Measurements from ENCODE around the gene IL1A. TPM values are rescaled to one million over a fixed set of nuclear protein-coding genes. Genes with fewer than 3 reads are reported as not detected.

Gene IL1A
- total RNA-seq, 1 experiment from 2014 or later: 0.38 TPM

GRCh38 chr2:112767693-112768330 lies 16.5 kb downstream of the IL1A start:
- H3K36me3 ChIP-seq (replicated peaks; ENCODE audit: control insufficient read depth, insufficient read depth, low read length): no peaks in the 10 kb centered on the region
- DNase-seq: no peak
- no peaks in the 10 kb centered on the region for H3K27me3 ChIP-seq (ENCODE audit: control insufficient read depth, insufficient read depth, low read length)
- H3K4me3 ChIP-seq (ENCODE audit: insufficient read depth, low read depth, low read length): no peak overlapping the region

GRCh38 chr2:112765251-112765650 lies 19.0 kb downstream of the IL1A start:
- DNase-seq: no peak
- Histone ChIP-seq H3K4me3 (ENCODE audit: insufficient read depth, low read depth, low read length) (peak overlapping the region; percentile 91), H3K36me3 (replicated peaks; ENCODE audit: control insufficient read depth, insufficient read depth, low read length) (peaks cover 2% of the 10 kb centered on the region; the same call in 1 of the 2 replicates), H3K27me3 (ENCODE audit: control insufficient read depth, insufficient read depth, low read length) (no peaks in the 10 kb centered on the region)

GRCh38 chr2:112764071-112765044 lies 19.9 kb downstream of the IL1A start, which contains the start of gene CKAP2L:
CKAP2L (minus strand) TSS chr2:112764609; CDS start chr2:112764598, 11 bp downstream.
- peak; percentile 95 for DNase-seq
- H3K4me3 ChIP-seq (ENCODE audit: insufficient read depth, low read depth, low read length): peak within 1 kb of the TSS; percentile 91
- peaks cover 4% of the 10 kb centered on the region for H3K36me3 ChIP-seq (replicated peaks; ENCODE audit: control insufficient read depth, insufficient read depth, low read length)
- H3K27me3 ChIP-seq (ENCODE audit: control insufficient read depth, insufficient read depth, low read length): no peaks in the 10 kb centered on the region

GRCh38 chr2:112762276-112762675 lies 22.0 kb downstream of the IL1A start:
- Histone ChIP-seq H3K27me3 (ENCODE audit: control insufficient read depth, insufficient read depth, low read length) (no peaks in the 10 kb centered on the region), H3K4me3 (ENCODE audit: insufficient read depth, low read depth, low read length) (no peak overlapping the region), H3K36me3 (replicated peaks; ENCODE audit: control insufficient read depth, insufficient read depth, low read length) (peaks cover 11% of the 10 kb centered on the region)
- DNase-seq: no peak

DNA sequence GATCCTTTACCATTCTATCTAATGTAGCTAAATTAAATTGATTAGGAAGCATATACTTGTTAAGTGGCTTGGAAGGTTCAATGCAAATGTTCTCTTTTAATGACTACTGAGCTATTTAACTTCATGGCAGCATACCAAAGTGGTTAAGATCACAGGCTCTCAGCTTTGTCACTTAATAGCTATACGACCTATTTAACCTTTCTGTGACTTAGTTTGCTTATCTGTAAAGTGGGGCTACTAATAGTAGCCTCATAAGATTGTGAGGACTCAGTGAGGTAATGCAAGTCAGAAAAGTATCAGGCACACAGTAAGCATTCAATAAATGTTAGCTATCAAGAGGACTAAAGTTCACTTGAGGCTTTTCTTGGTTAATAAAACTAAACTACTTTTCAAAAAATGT lies 24.1 kb downstream of the IL1A start:
- Histone ChIP-seq H3K27me3 (ENCODE audit: control insufficient read depth, insufficient read depth, low read length) (no peaks in the 10 kb centered on the region), H3K4me3 (ENCODE audit: insufficient read depth, low read depth, low read length) (no peak overlapping the region), H3K36me3 (replicated peaks; ENCODE audit: control insufficient read depth, insufficient read depth, low read length) (peaks cover 23% of the 10 kb centered on the region)
- DNase-seq: no peak

- Histone ChIP-seq H3K27me3 (ENCODE audit: control insufficient read depth, insufficient read depth, low read length) (no peaks in the 10 kb centered on the region), H3K4me3 (ENCODE audit: insufficient read depth, low read depth, low read length) (no peak overlapping the region), H3K36me3 (replicated peaks; ENCODE audit: control insufficient read depth, insufficient read depth, low read length) (peaks cover 25% of the 10 kb centered on the region)
- DNase-seq: no peak
Measured at GRCh38 chr2:112758711-112759110, 25.6 kb downstream of the IL1A start.

GRCh38 chr2:112757265-112757664 lies 27.0 kb downstream of the IL1A start:
- Histone ChIP-seq H3K27me3 (ENCODE audit: control insufficient read depth, insufficient read depth, low read length) (no peaks in the 10 kb centered on the region), H3K4me3 (ENCODE audit: insufficient read depth, low read depth, low read length) (no peak overlapping the region), H3K36me3 (replicated peaks; ENCODE audit: control insufficient read depth, insufficient read depth, low read length) (peaks cover 25% of the 10 kb centered on the region)
- no peak for DNase-seq

DNA sequence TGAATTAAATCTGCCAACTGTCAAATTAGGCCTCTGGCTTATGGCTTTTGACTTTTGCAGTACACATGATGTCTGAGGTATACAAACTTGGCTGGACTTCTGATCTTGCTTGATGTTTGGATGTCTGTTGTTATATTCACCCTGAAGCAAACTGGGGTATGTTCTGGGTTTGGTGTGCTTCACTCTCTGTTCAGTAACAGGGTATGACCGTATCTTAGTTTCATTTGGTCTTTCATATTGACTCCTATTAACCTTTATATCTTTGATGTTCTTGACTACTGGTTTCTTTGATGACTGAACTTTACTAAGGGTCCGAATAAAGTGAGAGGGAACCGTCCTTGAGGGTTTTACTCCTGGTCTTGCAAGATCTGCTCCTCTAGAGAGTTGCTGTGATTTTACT lies 28.1 kb downstream of the IL1A start:
- DNase-seq: no peak
- H3K27me3 ChIP-seq (ENCODE audit: control insufficient read depth, insufficient read depth, low read length): no peaks in the 10 kb centered on the region
- H3K4me3 ChIP-seq (ENCODE audit: insufficient read depth, low read depth, low read length): no peak overlapping the region
- peaks cover 23% of the 10 kb centered on the region for H3K36me3 ChIP-seq (replicated peaks; ENCODE audit: control insufficient read depth, insufficient read depth, low read length)

DNA sequence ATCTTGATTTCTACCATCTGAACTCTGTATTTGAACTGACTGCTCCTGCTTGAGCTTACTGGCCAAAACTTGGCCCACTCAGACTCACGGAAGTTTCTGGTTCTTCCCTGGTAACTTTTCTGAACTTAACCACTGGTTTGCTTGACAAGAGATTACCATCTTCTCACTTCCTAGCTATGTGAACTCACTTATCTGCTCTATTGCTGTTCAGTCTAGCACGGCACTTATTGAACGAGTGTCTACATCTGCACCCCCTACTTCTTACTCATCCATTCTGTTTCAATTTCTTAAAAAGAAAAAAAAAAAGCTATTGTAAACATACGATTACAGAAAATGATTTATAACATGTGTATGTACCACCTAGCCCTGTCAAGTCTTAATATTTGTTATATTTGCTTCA lies 28.8 kb downstream of the IL1A start:
- H3K36me3 ChIP-seq (replicated peaks; ENCODE audit: control insufficient read depth, insufficient read depth, low read length): peaks cover 23% of the 10 kb centered on the region
- H3K27me3 ChIP-seq (ENCODE audit: control insufficient read depth, insufficient read depth, low read length): no peaks in the 10 kb centered on the region
- DNase-seq: no peak
- H3K4me3 ChIP-seq (ENCODE audit: insufficient read depth, low read depth, low read length): no peak overlapping the region

DNA sequence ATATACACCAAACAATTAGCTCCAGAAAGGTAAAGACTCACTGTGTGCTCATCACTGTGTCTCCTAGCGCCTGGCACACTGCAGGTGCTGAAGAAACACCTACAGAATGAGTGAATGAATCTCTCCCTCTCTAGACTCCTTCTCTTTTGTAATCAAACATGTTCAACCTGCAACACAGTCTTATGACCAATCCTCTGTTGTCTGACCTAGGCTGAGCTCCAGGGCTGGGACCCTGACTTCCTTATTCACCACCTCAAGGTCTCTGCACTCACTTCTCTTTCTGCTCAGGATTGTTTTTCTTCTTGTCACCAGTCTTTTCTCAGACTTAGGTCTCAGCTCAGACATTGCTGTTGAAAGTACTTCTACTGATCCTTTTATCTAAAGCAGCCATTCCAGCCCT lies 29.7 kb downstream of the IL1A start:
- H3K4me3 ChIP-seq (ENCODE audit: insufficient read depth, low read depth, low read length): no peak overlapping the region
- DNase-seq: no peak
- H3K36me3 ChIP-seq (replicated peaks; ENCODE audit: control insufficient read depth, insufficient read depth, low read length): peaks cover 29% of the 10 kb centered on the region
- H3K27me3 ChIP-seq (ENCODE audit: control insufficient read depth, insufficient read depth, low read length): no peaks in the 10 kb centered on the region

- no peak for DNase-seq
- Histone ChIP-seq H3K27me3 (ENCODE audit: control insufficient read depth, insufficient read depth, low read length) (no peaks in the 10 kb centered on the region), H3K4me3 (ENCODE audit: insufficient read depth, low read depth, low read length) (no peak overlapping the region), H3K36me3 (replicated peaks; ENCODE audit: control insufficient read depth, insufficient read depth, low read length) (peaks cover 22% of the 10 kb centered on the region)
Measured at GRCh38 chr2:112752667-112753066, 31.6 kb downstream of the IL1A start.

- H3K4me3 ChIP-seq (ENCODE audit: insufficient read depth, low read depth, low read length): no peak overlapping the region
- H3K27me3 ChIP-seq (ENCODE audit: control insufficient read depth, insufficient read depth, low read length): no peaks in the 10 kb centered on the region
- no peak for DNase-seq
- H3K36me3 ChIP-seq (replicated peaks; ENCODE audit: control insufficient read depth, insufficient read depth, low read length): peaks cover 21% of the 10 kb centered on the region
Measured at GRCh38 chr2:112751451-112752197, 32.7 kb downstream of the IL1A start.

DNA sequence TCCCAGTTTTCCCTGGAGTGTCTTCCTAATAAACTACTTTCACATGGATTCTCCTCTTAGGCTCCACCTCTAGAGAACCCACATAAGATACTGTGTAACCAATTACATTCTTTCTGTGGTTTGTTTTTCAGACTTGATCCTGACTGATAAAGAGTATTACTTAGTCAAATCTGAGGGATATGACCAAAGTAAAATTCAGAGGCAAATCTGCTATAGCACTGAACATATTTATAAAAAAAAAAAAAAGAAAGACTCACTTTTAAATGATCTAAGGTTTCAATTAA lies 33.8 kb downstream of the IL1A start:
- H3K36me3 ChIP-seq (replicated peaks; ENCODE audit: control insufficient read depth, insufficient read depth, low read length): peaks cover 14% of the 10 kb centered on the region
- H3K4me3 ChIP-seq (ENCODE audit: insufficient read depth, low read depth, low read length): no peak overlapping the region
- H3K27me3 ChIP-seq (ENCODE audit: control insufficient read depth, insufficient read depth, low read length): no peaks in the 10 kb centered on the region
- no peak for DNase-seq

GRCh38 chr2:112749755-112750559 lies 34.3 kb downstream of the IL1A start:
- peak; percentile 81 for DNase-seq
- Histone ChIP-seq H3K36me3 (replicated peaks; ENCODE audit: control insufficient read depth, insufficient read depth, low read length) (peaks cover 11% of the 10 kb centered on the region), H3K27me3 (ENCODE audit: control insufficient read depth, insufficient read depth, low read length) (no peaks in the 10 kb centered on the region), H3K4me3 (ENCODE audit: insufficient read depth, low read depth, low read length) (no peak overlapping the region)
